Left ventricle myocardium inferior (tissue), 1 donor: ENCODE data around the gene ENTPD8. TPM values are rescaled to one million over a fixed set of nuclear protein-coding genes. Genes with fewer than 3 reads are reported as not detected.
"Not testable (repeated sequence)": the region's sequence is repeated elsewhere in the genome, so short reads cannot be mapped to it uniquely, and the experiment has no call there.

Source experiments
- DNase-seq: peaks from one replicate; pipeline ENCODE4 v3.0.0-alpha.2; 2020
- H3K27ac ChIP-seq: fragments of 200-600 bp; replicated peaks from 2 replicates; pipeline ENCODE4 v1.8.0; 2021
- H3K27me3 ChIP-seq: fragments of 200-600 bp; 2 replicates; pipeline ENCODE4 v1.8.0; 2021; ENCODE audit warnings: low read depth
- H3K36me3 ChIP-seq: fragments of 200-600 bp; 2 replicates; pipeline ENCODE4 v1.8.0; 2021
- H3K4me1 ChIP-seq: fragments of 200-600 bp; 2 replicates; pipeline ENCODE4 v1.8.0; 2021
- H3K4me3 ChIP-seq: fragments of 200-600 bp; 2 replicates; pipeline ENCODE4 v1.8.0; 2021; ENCODE audit warnings: mild to moderate bottlenecking, moderate library complexity
- H3K9me3 ChIP-seq: fragments of 200-600 bp; replicated peaks from 2 replicates; pipeline ENCODE4 v1.8.0; 2021
- intact Hi-C: fragments of 100-400 bp; cut with micrococcal nuclease; formaldehyde crosslinking; loops from one replicate; pipeline ENCODE4 v1.11.0; 2022
- total RNA-seq: library from RNA; stranded (reverse); fragmentation: NEBNext Ultra II Directional; extraction: Animal tissue kit (Norgen Biotek cat#: 25700); gene quantifications from one replicate; pipeline ENCODE4 v1.2.1, GENCODE V29; 2021
- TF ChIP-seq, protein P1 (sequence below): fragments of 200-600 bp; IDR thresholded peaks from 2 replicates; pipeline ENCODE4 v1.8.0; 2021; ENCODE audit warnings: antibody characterized with exemption, mild to moderate bottlenecking, borderline replicate concordance
- donor health status: DM: no; HTN: yes; CAD: no; lungs with severe emphysema.

Gene ENTPD8
- total RNA-seq, 1 donor from 2014 or later, result not detected

DNA sequence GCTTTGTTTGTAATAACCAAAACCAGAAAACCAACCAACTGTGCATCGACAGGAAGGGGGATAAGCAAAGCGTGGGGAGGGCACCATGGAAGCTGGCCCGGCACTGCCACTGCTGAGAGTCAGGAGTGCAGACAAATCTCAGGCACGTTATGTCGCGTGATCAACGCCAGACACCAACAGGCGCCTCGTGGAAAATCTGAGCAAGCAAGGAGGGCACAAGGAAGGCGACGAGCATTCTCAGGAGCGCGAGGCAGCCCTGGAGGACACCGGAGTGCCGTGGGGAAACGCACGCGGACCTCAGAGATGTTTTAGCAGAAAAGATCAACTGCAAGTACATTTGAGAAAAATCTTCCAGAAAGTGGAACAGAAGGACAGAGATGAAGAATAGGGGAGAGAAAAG is 33.1 kb upstream of the ENTPD8 start:
- TF ChIP-seq, protein P1, sequence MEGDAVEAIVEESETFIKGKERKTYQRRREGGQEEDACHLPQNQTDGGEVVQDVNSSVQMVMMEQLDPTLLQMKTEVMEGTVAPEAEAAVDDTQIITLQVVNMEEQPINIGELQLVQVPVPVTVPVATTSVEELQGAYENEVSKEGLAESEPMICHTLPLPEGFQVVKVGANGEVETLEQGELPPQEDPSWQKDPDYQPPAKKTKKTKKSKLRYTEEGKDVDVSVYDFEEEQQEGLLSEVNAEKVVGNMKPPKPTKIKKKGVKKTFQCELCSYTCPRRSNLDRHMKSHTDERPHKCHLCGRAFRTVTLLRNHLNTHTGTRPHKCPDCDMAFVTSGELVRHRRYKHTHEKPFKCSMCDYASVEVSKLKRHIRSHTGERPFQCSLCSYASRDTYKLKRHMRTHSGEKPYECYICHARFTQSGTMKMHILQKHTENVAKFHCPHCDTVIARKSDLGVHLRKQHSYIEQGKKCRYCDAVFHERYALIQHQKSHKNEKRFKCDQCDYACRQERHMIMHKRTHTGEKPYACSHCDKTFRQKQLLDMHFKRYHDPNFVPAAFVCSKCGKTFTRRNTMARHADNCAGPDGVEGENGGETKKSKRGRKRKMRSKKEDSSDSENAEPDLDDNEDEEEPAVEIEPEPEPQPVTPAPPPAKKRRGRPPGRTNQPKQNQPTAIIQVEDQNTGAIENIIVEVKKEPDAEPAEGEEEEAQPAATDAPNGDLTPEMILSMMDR, result no peak
- Histone ChIP-seq H3K27me3 (no peaks in the 10 kb centered on the region), H3K4me3 (no peak overlapping the region), H3K36me3 (peaks cover 20% of the 10 kb centered on the region), H3K27ac (no peak overlapping the region), H3K9me3 (peaks cover 24% of the 10 kb centered on the region), H3K4me1 (no peaks in the 10 kb centered on the region)
- DNase-seq, result no peak
- intact Hi-C loops, result no loop called here

DNA sequence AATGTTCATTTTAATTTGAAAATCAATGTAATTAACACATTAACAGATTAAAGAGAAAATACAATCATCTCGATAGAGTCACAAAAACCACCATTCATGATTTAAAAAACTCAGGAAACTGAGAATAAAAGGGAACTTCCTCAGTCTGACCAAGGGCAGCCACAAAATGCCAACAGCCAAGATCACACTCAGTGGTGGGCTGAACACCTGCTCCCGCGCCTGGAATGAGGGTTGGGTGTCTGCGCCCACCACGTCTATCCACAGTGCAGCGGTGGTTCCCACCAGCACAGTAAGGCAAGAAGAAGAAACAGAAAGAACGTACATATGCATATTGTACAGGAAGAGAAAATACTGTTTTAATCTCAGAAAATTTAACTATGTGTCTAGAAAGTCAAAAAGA is 29.6 kb upstream of the ENTPD8 start:
- intact Hi-C loops, result no loop called here
- no peak for DNase-seq
- no peaks in the 10 kb centered on the region for H3K4me1 ChIP-seq
- H3K36me3 ChIP-seq, result peaks cover 8% of the 10 kb centered on the region
- TF ChIP-seq, protein P1, result no peak
- no peak overlapping the region for H3K27ac ChIP-seq
- peaks cover 13% of the 10 kb centered on the region for H3K9me3 ChIP-seq
- H3K4me3 ChIP-seq, result no peak overlapping the region
- no peaks in the 10 kb centered on the region for H3K27me3 ChIP-seq

DNA sequence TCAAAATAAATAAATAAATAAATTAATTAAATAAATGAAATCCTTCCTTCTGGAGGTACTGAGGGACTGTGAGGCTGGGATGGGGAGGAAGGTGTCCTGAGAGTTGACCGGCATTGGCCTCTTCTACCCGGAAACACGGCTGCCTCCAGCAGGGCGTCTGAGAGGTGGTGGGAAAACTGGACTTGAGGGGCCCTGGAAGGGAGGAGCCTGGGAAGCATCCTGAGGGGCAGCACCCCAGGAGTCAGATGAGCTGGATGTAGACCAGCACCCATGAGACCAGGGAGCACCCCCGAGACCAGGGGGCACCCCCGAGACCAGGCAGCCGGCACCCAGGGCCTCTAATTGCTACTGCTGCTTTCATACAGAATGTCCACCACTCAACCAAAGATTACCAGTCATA is 26.7 kb upstream of the ENTPD8 start:
- Histone ChIP-seq H3K9me3 (no peaks in the 10 kb centered on the region), H3K4me1 (no peaks in the 10 kb centered on the region), H3K27me3 (no peaks in the 10 kb centered on the region), H3K36me3 (peaks cover 3% of the 10 kb centered on the region), H3K27ac (no peak overlapping the region), H3K4me3 (no peak overlapping the region)
- TF ChIP-seq, protein P1, result no peak
- intact Hi-C loops, result no loop called here
- DNase-seq, result no peak

DNA sequence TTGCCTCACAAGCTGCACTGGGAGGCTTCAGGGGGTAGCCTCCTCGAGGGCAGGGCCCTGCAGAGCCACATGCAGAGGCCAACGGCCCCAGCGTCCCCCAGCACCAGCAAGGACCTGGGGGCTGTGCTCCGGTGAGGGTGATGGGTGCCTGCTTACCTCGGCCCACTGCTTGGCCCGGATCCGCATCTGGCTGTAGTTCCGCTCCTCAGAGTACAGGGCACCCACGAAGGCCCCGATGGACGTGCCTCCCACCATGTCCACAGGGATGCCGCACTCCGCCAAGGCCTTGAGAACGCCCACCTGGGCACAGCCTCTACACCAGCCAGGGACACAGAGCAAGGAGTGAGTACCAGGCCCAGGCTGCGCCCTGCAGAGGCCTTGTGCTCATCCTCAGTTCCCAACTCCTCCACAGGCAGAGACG is 26.0 kb upstream of the ENTPD8 start:
- Histone ChIP-seq H3K36me3 (peaks cover 3% of the 10 kb centered on the region), H3K27ac (no peak overlapping the region), H3K9me3 (no peaks in the 10 kb centered on the region), H3K4me1 (no peaks in the 10 kb centered on the region), H3K4me3 (no peak overlapping the region), H3K27me3 (no peaks in the 10 kb centered on the region)
- TF ChIP-seq, protein P1, result no peak
- intact Hi-C loops, result no loop called here
- DNase-seq, result no peak

DNA sequence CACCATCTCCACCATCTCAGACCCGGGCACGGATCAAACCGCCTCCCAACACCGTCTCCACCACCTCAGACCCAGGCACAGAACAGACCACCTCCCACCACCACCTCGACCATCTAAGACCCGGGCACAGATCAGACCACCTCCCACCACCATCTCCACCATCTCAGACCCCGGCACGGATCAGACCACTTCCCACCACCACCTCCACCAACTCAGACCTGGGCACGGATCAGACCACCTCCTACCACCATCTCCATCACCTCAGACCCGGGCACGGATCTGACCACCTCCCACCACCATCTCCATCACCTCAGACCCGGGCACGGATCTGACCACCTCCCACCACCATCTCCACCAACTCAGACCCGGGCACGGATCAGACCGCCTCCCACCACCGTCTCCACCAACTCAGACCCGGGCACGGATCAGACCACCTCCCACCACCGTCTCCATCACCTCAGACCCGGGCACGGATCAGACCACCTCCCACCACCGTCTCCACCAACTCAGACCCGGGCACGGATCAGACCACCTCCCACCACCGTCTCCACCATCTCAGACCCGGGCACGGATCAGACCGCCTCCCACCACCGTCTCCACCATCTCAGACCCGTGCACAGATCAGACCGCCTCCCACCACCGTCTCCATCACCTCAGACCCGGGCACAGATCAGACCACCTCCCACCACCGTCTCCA is 25.4 kb upstream of the ENTPD8 start:
- H3K4me1 ChIP-seq, H3K4me3 ChIP-seq, H3K27ac ChIP-seq, H3K9me3 ChIP-seq, H3K27me3 ChIP-seq, H3K36me3 ChIP-seq, DNase-seq, intact Hi-C loops: not testable (repeated sequence)

DNA sequence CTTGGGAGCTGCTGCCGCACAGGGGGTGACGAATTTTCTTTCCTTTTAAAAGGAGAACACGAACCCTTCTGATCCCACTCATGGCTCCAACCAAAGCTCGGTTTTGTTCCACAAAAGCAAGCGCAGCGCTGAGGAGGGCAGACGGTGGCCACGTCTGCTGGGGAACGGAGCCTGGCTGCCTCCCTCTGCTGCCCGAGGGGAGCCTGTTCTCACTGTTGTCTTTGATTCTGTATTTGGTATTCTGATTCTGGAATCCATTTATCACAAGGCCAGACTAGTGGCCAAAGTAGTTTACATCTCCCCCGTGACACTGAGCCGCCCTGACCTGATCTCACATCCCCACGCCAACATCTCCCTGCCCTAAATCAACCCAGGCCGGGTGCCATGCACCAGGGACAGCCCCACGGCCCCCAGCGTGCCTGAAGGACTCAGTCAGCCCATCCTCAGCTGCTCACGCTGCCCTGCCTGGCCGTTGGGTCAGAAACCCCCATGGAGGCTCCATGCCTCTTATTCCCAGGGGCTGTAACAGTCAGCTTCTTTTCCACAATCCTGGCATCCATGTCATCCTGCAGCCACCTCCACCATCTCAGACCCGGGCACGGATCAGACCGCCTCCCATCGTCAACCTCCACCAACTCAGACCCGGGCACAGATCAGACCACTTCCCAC is 24.7 kb upstream of the ENTPD8 start:
- TF ChIP-seq, protein P1, result no peak
- H3K27me3 ChIP-seq, result no peaks in the 10 kb centered on the region
- peaks cover 3% of the 10 kb centered on the region for H3K36me3 ChIP-seq
- no peaks in the 10 kb centered on the region for H3K4me1 ChIP-seq
- H3K27ac ChIP-seq, result no peak overlapping the region
- no peaks in the 10 kb centered on the region for H3K9me3 ChIP-seq
- no peak for DNase-seq
- intact Hi-C loops, result no loop called here
- no peak overlapping the region for H3K4me3 ChIP-seq
